NB4 (cell line): Measurements from ENCODE around the gene CFL1.

Source experiments
- MYC ChIP-seq: IDR thresholded peaks from 2 replicates; pipeline ENCODE4 v1.6.1; 2011; ENCODE audit warnings: low read depth, low read length
- POLR2A ChIP-seq: IDR thresholded peaks from 2 replicates; pipeline ENCODE4 v1.6.1; 2011; ENCODE audit warnings: mild to moderate bottlenecking; ENCODE audit not compliant: insufficient read length; ENCODE audit errors: extremely low read depth
- TF ChIP-seq, protein P1 (sequence below): IDR thresholded peaks from one replicate; pipeline ENCODE4 v1.5.1; 2012; ENCODE audit warnings: low read depth, low read length
- TF ChIP-seq, protein P2 (sequence below): IDR thresholded peaks from 2 replicates; pipeline ENCODE4 v1.6.1; 2011; ENCODE audit warnings: low read depth, low read length

DNA sequence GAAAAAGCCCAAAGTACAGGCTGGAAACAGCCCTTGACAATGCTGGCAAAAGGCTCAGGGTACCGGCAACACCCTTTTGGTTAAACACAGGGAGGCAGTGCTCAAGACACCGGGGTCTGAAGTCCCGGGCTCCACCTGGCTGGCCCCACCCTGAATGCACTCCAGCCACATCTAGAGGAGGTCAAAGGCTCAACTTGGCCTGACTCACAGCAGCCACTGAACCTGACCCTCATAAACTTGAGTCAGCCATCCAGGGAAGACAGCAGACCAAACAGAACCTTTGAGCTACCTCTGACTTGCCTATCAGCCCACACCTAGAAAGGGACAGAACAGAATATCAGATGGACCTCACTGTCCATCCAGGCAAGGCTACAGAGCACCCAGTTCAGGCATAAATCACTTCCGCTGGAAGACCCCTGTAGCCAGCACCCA, 3.8 kb downstream of the CFL1 start:
- TF ChIP-seq, protein P1, sequence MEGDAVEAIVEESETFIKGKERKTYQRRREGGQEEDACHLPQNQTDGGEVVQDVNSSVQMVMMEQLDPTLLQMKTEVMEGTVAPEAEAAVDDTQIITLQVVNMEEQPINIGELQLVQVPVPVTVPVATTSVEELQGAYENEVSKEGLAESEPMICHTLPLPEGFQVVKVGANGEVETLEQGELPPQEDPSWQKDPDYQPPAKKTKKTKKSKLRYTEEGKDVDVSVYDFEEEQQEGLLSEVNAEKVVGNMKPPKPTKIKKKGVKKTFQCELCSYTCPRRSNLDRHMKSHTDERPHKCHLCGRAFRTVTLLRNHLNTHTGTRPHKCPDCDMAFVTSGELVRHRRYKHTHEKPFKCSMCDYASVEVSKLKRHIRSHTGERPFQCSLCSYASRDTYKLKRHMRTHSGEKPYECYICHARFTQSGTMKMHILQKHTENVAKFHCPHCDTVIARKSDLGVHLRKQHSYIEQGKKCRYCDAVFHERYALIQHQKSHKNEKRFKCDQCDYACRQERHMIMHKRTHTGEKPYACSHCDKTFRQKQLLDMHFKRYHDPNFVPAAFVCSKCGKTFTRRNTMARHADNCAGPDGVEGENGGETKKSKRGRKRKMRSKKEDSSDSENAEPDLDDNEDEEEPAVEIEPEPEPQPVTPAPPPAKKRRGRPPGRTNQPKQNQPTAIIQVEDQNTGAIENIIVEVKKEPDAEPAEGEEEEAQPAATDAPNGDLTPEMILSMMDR = no peak
- TF ChIP-seq POLR2A (no peak), MYC (no peak)
- TF ChIP-seq, protein P2, sequence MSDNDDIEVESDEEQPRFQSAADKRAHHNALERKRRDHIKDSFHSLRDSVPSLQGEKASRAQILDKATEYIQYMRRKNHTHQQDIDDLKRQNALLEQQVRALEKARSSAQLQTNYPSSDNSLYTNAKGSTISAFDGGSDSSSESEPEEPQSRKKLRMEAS = no peak
